Measurements from ENCODE around the gene HCN4. TPM values are rescaled to one million over a fixed set of nuclear protein-coding genes. Genes with fewer than 3 reads are reported as not detected.

The HCN4 gene
- total and polyA plus RNA-seq, 3 donors from 2014 or later: 9.1 to 17.6 (median 12.6) TPM

DNA sequence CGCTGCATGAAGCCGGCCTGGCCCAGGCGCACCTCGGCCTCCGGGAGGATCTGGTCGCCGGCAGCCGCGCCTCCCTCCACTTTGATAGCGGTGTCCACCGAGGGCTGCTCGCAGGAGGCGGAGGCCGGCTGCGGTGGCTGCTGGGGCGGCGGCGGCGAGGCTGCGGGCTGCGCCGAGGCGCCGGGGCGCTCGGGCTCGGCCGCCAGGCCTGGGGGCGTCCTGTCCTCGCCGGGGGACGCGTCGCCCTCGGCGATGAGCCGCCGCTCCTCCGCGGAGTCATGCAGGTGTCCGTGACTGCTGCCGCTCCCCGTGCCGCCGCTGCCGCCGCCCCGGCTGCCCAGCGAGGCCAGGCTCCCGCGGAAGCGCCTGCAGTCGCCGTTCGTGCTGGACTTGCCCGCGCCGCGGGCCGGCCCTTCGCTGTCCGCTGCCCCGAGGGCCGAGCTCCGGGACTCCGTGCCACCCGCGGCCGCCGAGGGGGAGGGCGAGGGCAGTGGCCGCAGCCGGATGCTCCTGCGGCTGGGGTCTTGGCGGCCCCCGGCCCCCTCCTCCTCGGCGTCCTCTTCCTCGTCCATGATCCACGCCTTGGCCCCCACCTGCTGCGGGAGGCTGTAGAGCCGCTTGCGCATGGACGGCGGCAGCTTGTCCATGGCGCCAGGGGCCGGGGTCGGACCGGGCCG is 996 bp downstream of the HCN4 start:
- Histone ChIP-seq H3K27me3 (no peaks in the 10 kb centered on the region), H3K9me3 (no peaks in the 10 kb centered on the region), H3K36me3 (ENCODE audit: low read depth, missing control alignments) (no peaks in the 10 kb centered on the region), H3K4me3 (peak overlapping the region; percentile 54 to 56), H3K4me1 (no peaks in the 10 kb centered on the region), H3K27ac (no peak overlapping the region)
- 0 to 3% methylated on average over 6 to 23 of the region's 90 CpGs for WGBS, 2 donors
- intact Hi-C loops (cut with DNase I; ENCODE audit: low total_unique reads): no loop called here
- no peak for DNase-seq
- TF ChIP-seq POLR2A (IDR thresholded peaks at IDR 0.05): no peak
- TF ChIP-seq, protein P1, sequence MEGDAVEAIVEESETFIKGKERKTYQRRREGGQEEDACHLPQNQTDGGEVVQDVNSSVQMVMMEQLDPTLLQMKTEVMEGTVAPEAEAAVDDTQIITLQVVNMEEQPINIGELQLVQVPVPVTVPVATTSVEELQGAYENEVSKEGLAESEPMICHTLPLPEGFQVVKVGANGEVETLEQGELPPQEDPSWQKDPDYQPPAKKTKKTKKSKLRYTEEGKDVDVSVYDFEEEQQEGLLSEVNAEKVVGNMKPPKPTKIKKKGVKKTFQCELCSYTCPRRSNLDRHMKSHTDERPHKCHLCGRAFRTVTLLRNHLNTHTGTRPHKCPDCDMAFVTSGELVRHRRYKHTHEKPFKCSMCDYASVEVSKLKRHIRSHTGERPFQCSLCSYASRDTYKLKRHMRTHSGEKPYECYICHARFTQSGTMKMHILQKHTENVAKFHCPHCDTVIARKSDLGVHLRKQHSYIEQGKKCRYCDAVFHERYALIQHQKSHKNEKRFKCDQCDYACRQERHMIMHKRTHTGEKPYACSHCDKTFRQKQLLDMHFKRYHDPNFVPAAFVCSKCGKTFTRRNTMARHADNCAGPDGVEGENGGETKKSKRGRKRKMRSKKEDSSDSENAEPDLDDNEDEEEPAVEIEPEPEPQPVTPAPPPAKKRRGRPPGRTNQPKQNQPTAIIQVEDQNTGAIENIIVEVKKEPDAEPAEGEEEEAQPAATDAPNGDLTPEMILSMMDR (IDR thresholded peaks at IDR 0.05): no peak

DNA sequence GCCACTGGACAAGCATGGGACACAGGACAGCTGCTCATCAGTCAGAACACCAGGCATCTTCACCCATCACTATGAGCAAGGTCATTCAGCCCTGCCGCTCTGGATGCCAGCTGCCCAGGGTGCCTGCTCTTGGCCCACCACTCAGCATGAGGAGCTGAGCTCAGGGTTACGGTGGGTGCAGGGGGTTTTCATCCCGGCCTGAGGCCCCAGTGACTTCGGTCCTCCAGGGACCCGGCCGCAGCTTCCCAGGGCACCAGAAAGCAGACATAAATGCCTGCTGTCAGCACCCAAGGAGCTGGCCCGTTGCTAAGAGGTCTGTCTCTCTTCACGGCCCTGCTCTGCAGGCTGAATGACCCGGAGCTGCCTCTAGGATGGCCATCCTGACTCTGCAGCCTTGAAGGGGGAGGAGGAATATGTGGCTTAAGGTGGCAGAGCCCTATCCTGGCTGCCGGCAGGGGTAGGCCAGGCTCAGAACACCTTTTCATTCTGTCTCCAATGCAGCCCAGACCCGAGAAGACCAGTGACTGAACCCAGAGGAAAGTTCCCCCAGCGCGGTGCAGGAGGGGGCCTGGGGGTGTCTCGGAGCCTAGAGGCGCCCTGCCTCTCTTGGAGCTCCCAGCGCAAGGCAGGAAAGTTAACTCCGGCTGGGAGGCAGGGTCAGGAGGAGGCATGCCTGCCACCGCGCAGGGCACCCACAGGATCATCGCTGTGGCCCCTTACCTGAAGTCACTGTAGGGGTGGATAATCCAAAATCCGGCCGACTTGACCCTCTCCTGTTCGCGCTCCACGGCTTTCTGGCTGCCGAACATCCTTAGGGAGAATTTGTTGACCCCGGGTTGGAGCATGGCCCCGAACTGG is 1.8 kb downstream of the HCN4 start:
- H3K9me3 ChIP-seq: no peaks in the 10 kb centered on the region
- WGBS, 2 donors: 21 to 25% methylated on average over 7 to 27 of the region's 28 CpGs
- H3K27ac ChIP-seq: no peak overlapping the region
- no peaks in the 10 kb centered on the region for H3K27me3 ChIP-seq
- intact Hi-C loops (cut with DNase I; ENCODE audit: low total_unique reads): no loop called here
- no peak for DNase-seq
- H3K4me3 ChIP-seq: peak overlapping the region in 1 of 2 donors; percentile 54
- no peak for TF ChIP-seq POLR2A (IDR thresholded peaks at IDR 0.05)
- TF ChIP-seq, protein P1 (IDR thresholded peaks at IDR 0.05): no peak
- no peaks in the 10 kb centered on the region for H3K36me3 ChIP-seq (ENCODE audit: low read depth, missing control alignments)
- H3K4me1 ChIP-seq: no peaks in the 10 kb centered on the region

DNA sequence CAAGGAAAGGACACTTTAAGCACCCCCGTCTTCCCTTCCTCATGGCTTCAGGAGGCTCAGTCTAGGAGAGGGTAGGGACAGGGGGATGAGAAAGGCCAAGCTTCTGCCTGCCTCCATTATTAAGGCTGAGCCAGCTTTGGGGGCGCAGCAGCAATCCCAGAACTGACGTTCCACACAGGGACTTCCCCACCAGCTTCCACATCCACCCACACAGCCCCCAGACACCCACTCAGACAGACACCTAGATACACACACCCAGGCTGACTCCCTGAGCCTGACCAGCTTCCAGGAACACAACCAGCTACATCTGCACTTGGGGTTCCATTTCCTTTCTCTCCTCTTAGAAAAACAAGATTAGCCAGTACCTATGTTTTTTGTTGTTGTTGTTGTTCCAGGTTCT is 4.7 kb downstream of the HCN4 start:
- TF ChIP-seq POLR2A (IDR thresholded peaks at IDR 0.05): no peak
- TF ChIP-seq, protein P1 (IDR thresholded peaks at IDR 0.05): no peak
- Histone ChIP-seq H3K9me3 (no peaks in the 10 kb centered on the region), H3K36me3 (ENCODE audit: low read depth, missing control alignments) (no peaks in the 10 kb centered on the region), H3K27ac (no peak overlapping the region), H3K4me3 (no peak overlapping the region), H3K4me1 (no peaks in the 10 kb centered on the region), H3K27me3 (no peaks in the 10 kb centered on the region)
- 76 to 80% methylated on average over 3 of the region's 3 CpGs for WGBS, 2 donors
- intact Hi-C loops (cut with DNase I; ENCODE audit: low total_unique reads): no loop called here
- no peak for DNase-seq

DNA sequence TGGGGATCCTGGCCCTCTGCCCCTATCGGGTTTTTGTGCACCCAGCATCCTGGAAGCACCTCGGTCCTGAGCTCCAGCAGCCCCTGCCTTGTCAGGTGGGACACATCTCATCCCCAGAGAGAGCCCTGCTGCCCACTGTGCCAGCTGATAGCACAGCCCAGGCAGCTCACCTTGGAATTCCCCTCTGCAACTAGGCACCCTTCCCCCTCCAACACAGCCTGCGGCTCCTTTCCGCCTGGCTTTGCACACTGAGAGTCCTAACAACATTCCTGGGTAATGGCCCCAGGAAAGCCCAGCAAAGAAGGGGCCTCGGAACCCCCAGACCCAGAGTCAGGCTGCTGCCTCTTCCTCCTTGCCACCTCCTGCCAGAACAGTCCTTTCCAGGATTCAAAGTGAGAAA is 5.9 kb downstream of the HCN4 start:
- TF ChIP-seq POLR2A (IDR thresholded peaks at IDR 0.05): no peak
- TF ChIP-seq, protein P1 (IDR thresholded peaks at IDR 0.05): no peak
- Histone ChIP-seq H3K27me3 (no peaks in the 10 kb centered on the region), H3K4me3 (no peak overlapping the region), H3K9me3 (no peaks in the 10 kb centered on the region), H3K36me3 (ENCODE audit: low read depth, missing control alignments) (no peaks in the 10 kb centered on the region), H3K4me1 (no peaks in the 10 kb centered on the region), H3K27ac (no peak overlapping the region)
- intact Hi-C loops (cut with DNase I; ENCODE audit: low total_unique reads): no loop called here
- 75 to 94% methylated on average over 5 of the region's 5 CpGs for WGBS, 2 donors
- no peak for DNase-seq
